HG03108 (cell line): ENCODE data around the gene ACAA2.
A peak's percentile ranks its signal among the peaks of the same experiment; 100 is the strongest.

Source experiments
- ATAC-seq: cut with Tn5 transposase; IDR thresholded peaks from one replicate; pipeline ENCODE4 v1.9.1; 2021; ENCODE audit warnings: moderate library complexity; ENCODE audit not compliant: unreplicated experiment

Gene ACAA2, protein sequence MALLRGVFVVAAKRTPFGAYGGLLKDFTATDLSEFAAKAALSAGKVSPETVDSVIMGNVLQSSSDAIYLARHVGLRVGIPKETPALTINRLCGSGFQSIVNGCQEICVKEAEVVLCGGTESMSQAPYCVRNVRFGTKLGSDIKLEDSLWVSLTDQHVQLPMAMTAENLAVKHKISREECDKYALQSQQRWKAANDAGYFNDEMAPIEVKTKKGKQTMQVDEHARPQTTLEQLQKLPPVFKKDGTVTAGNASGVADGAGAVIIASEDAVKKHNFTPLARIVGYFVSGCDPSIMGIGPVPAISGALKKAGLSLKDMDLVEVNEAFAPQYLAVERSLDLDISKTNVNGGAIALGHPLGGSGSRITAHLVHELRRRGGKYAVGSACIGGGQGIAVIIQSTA

GRCh38 chr18:49813319-49814146 lies at the start of gene ACAA2:
Gene ACAA2 (minus strand): TSS chr18:49813533. CDS start chr18:49813484, 49 bp downstream.
- ATAC-seq: peak; percentile 81

GRCh38 chr18:49862656-49863385 lies 49.5 kb upstream of the ACAA2 start:
- no peak for ATAC-seq

DNA sequence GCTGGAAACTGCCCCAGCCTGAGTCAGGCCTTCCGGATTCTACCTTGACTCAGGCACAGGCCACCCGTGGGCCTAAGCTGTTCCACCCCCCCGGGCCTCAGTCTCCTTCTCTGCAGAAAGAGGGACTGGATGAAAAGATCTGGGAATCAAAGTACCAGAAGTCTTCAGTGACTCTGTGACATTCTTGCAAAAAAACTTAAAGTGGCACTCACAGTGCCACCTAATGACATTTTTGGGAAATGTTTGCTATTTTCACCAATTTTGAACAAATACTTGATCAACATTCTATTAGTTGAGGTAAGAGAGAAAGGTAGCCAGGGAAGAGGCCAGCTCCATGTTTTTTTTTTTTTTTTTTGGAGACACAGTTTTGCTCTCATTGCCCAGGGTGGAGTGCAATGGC lies 48.3 kb upstream of the ACAA2 start:
- no peak for ATAC-seq

- no peak for ATAC-seq
Measured at GRCh38 chr18:49859725-49860124, 46.4 kb upstream of the ACAA2 start.

GRCh38 chr18:49859021-49859359 lies 45.7 kb upstream of the ACAA2 start:
- no peak for ATAC-seq

DNA sequence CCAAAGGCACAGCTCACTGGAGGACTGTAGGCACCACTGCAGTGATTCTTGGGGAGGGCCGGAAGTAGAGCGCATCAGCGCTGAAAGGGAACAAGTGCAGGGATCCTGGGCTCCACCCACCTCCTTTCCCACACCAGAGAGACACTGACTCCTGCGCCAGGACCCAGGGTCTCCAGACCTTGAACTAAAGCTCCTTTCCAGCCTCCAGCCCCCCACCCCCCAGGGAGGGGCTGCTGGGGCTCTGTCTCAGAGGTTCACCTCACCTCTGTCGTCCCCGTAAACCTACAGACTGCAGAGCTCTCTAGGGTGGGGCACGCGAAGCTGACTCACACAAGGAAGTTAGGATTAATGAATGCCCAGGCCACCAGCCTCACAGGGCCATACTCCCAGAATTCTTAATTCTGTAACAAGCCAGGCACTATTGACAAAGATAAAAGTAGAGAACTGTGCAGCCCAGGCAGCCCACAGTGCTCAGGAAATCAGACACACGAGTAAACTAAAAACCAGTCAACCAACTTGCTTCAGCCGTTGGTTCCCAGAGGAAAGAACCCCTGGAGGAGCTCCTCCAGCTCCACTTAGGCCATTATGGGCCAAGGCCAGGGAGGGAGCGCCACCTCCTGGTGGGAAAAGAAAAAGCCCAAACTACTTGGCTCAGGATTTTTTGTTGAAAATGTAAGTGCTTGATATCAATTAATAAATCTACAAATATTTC lies 45.1 kb upstream of the ACAA2 start:
- ATAC-seq: no peak

- ATAC-seq: no peak
Measured at GRCh38 chr18:49857708-49858107, 44.4 kb upstream of the ACAA2 start.

DNA sequence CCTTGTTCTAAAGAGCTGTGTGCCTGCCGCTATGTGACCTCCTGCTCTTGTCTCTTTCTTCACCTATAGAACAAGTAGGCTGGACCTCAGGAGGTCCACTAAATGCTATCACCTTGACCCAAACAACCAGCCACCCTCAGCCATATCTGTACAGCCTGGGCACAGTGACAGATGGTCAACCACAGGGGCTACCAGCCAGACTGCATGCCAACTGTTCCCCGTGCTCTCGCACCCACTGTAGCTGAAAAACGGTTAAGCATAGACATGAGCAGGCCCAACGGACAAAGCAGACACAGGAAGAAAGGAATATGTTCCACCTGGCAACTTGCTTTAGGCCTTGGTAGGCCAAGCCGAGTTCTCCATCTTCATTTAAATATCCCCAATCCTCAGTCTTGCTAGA lies 43.2 kb upstream of the ACAA2 start:
- ATAC-seq: no peak

DNA sequence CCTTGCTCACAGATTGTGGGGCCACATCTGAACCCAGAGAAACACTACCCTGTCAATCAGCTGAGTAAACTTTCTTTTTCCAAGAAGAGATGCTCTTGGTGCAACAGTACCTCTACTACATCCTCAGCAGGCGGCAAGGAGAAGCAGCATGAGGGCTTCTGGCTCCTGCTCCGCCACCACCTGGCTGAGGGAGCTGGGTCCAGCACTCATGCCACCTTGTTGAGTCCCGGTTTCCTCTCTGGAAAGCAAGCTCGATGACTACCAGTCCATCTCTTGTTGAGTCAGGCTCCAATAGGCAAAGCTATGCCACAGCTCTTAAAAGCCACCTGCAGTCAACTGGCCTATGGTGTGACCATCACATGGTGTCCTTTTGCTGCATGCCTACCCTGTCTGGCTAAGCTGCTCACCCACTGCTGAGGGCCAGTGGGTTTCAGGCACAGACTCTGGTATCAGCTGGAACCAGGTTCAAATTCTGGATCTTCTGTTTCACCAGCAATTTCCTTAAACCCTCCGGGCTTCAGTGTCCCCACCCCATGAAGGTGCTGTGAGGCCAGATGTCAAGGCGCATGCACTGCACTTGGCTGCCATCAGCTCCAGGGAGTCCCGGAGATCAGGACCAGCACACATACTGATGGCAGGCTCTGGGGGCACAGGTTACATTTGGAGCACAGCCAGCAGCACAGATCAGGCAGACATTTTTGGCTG lies 42.5 kb upstream of the ACAA2 start:
- ATAC-seq: no peak

DNA sequence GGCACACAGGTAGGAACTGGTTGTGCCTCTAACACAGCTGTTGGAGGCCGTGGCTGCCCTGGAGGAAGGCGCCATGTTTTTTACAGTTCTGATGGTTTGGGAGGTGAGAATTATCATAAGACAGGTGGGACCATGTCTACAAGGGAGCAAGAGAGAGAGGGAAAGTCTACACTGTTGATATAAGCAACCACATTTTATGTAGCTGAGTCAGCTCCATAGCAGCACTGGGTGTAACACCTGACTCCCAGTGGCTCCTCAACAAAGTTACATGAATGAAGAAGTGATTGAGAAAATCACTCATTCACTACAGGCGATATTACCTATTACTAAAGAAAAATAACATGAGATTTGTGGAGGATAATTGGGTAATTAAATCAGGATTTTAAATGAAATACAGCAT lies 41.3 kb upstream of the ACAA2 start:
- ATAC-seq: no peak

GRCh38 chr18:49853436-49853835 lies 40.1 kb upstream of the ACAA2 start:
- ATAC-seq: no peak

DNA sequence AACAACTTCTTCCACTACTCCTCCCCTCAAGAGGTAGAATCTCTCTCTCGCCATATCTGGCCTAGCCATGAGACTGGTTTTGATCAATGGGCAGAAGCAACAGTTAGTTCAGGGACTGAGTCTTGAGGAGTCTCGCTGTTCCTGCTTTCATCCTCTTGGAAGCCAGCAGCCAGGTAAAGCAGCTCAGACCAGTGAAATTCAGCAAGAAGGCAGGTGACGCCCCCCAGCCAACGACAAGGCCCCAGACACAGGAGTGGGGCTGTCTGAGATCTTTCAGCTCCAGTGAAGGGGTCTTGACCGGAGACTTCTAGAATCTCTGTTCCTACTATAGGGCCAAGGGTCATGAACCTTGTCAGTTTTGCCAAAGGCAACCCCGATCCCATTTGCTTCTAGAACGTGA lies 39.7 kb upstream of the ACAA2 start:
- no peak for ATAC-seq

- no peak for ATAC-seq
Measured at GRCh38 chr18:49851624-49852023, 38.3 kb upstream of the ACAA2 start.

DNA sequence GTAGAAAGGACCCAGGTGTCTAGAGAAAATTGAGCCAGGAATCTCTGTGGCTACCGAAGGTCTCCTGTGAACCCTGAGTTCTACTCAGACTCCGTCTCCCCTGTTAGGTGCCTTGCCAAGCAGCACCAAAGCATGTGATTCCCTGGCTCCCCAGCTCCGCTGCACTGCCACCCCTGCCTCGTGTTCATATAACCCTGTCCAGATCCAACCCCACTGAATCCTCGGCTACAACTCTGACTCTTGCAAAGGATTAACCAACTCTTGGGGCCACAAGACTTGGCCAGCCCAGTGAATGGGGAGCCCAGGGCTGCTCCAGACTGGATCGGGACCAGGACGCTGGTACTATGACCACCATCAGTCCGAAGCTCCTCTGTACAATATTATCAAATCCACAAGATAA lies 37.3 kb upstream of the ACAA2 start:
- no peak for ATAC-seq

- ATAC-seq: no peak
Measured at GRCh38 chr18:49849331-49850217, 36.2 kb upstream of the ACAA2 start.

GRCh38 chr18:49848115-49848514 lies 34.8 kb upstream of the ACAA2 start:
- no peak for ATAC-seq

DNA sequence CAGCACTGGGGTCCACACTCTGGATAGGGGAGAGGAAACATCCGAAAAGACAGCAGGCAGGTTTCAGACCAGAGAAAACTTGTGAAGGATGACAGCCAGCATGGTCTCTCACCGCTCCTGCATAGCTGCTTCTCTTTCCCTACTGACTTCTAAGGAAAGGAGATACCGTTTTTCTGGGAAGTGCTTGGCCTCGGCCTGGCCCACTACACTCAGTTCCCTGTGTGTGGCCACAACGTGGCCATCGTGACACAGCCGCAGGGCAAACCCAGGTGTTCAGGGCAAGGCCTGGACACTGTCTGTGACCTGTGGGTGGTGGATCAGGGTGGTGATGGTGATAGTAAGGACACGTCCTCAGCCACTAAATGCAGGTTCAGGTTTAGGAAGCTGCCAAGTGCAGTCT lies 34.2 kb upstream of the ACAA2 start:
- ATAC-seq: no peak

GRCh38 chr18:49846718-49847470 lies 33.6 kb upstream of the ACAA2 start:
- ATAC-seq: no peak

DNA sequence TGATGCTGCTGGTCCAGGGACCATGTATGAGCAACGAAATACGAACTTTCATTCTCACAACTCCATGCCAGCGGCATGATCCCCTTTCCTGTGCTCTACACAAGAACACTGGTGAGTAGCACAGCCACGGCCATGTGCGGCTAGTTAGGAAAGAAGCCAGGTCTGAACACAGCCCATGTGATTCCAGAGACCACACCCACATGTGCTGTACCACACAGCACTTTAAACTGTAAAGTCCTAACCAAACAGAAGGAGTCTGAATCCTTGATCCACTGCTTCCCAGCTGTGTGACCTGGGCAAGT lies 33.0 kb upstream of the ACAA2 start:
- ATAC-seq: no peak
